K562 (cell line): Measurements from ENCODE around the gene KTN1. TPM values are rescaled to one million over a fixed set of nuclear protein-coding genes. Genes with fewer than 3 reads are reported as not detected.

Experiments
- ATAC-seq: fragments of 200-7000 bp; cut with Tn5 transposase; 3 replicates; pipeline ENCODE4 v1.9.1; 2020; ENCODE audit warnings: moderate library complexity
- BruUV-seq: library from RNA; stranded (reverse); fragments of 400-500 nt; replicated peaks from 2 replicates; lab custom pipeline; 2021; lab: Mats Ljungman, UMichigan
- CTCF ChIA-PET: fragments of 300-600 bp; formaldehyde crosslinking; extraction: SDS; loops from one replicate; lab custom pipeline; 2021; ENCODE audit warnings: low intra/inter-chr PET ratio; lab: Yijun Ruan, JAX
- POLR2A ChIA-PET: fragments of 300-600, 350-650 bp; sonication (Branson Sonifier 250); formaldehyde crosslinking; extraction: SDS; loops from one replicate; lab custom pipeline; 2021; ENCODE audit warnings: antibody characterized with exemption, inconsistent platforms; lab: Yijun Ruan, JAX
- DNase-seq, 4 experiments: peaks; one replicate each; pipeline versions ENCODE4 v3.0.0 to v3.0.0-alpha.2; 2011 to 2018; ENCODE audit warnings: low spot score in 3 of 4, mixed read lengths in 3 of 4; ENCODE audit errors: extremely low read depth in 1 of 4
- FAIRE-seq: peaks from 2 replicates; lab custom pipeline; 2011; peaks lifted over from hg19 to GRCh38; lab: Jason Lieb, UNC
- H2AFZ ChIP-seq: 2 replicates; pipeline ENCODE4 v1.6.0; 2011; ENCODE audit warnings: low read depth, low read length, control low read depth, inconsistent platforms
- H3K27ac ChIP-seq: fragments of 200-600 bp; 3 replicates; pipeline ENCODE4 v1.8.0; 2011; ENCODE audit warnings: low read depth, mild to moderate bottlenecking, control low read depth, inconsistent platforms, low read length, moderate library complexity, mixed read lengths; ENCODE audit errors: extremely low read depth
- H3K27me3 ChIP-seq, 2 experiments: fragments of 300-600 bp in 1 of 2; 2 replicates in 1 of 2; 3 replicates in 1 of 2; pipeline versions ENCODE4 v1.6.0 to v1.8.0; 2011; ENCODE audit warnings: inconsistent platforms in 2 of 2, low read length in 2 of 2, mild to moderate bottlenecking in 1 of 2, mixed read lengths in 1 of 2, moderate library complexity in 1 of 2; ENCODE audit not compliant: control insufficient read depth in 2 of 2, insufficient read depth in 2 of 2
- H3K36me3 ChIP-seq: fragments of 300-600 bp; 3 replicates; pipeline ENCODE4 v1.8.0; 2011; ENCODE audit warnings: mild to moderate bottlenecking, low read length, inconsistent platforms; ENCODE audit not compliant: control insufficient read depth, insufficient read depth
- H3K4me1 ChIP-seq, 2 experiments: fragments of 200-600 bp in 1 of 2; replicated peaks in 1 of 2; 2 replicates in 1 of 2; 3 replicates in 1 of 2; pipeline versions ENCODE4 v1.5.1 to v1.8.0; 2011; ENCODE audit warnings: inconsistent platforms in 2 of 2, low read length in 2 of 2, mild to moderate bottlenecking in 1 of 2, mixed read lengths in 1 of 2, moderate library complexity in 1 of 2; ENCODE audit not compliant: control insufficient read depth in 2 of 2, insufficient read depth in 2 of 2
- H3K4me2 ChIP-seq: 2 replicates; pipeline ENCODE4 v1.6.1; 2011; ENCODE audit warnings: low read length, control low read depth, inconsistent platforms, mixed read lengths; ENCODE audit not compliant: insufficient read depth
- H3K4me3 ChIP-seq: fragments of 200-600 bp; sonication (generic), shearing (Covaris generic); 2 replicates; pipeline ENCODE4 v1.5.1; 2016; ENCODE audit warnings: control low read depth, inconsistent platforms
- H3K79me2 ChIP-seq: fragments of 200-600 bp; 3 replicates; pipeline ENCODE4 v1.8.0; 2011; ENCODE audit warnings: low read length, inconsistent platforms; ENCODE audit not compliant: control insufficient read depth, insufficient read depth
- H3K9ac ChIP-seq, 2 experiments: 2 replicates each; pipeline versions ENCODE4 v1.6.0 to v1.6.1; 2011; ENCODE audit warnings: low read depth in 2 of 2, low read length in 2 of 2, control low read depth in 1 of 2, inconsistent platforms in 1 of 2, mild to moderate bottlenecking in 1 of 2, mixed read lengths in 1 of 2; ENCODE audit not compliant: insufficient read depth in 1 of 2
- H3K9me1 ChIP-seq: one replicate; pipeline ENCODE4 v1.6.0; 2011; ENCODE audit warnings: inconsistent platforms, mild to moderate bottlenecking, low read length, moderate library complexity; ENCODE audit not compliant: control insufficient read depth, insufficient read depth
- H3K9me3 ChIP-seq: replicated peaks from 2 replicates; pipeline ENCODE4 v1.5.1; 2011; ENCODE audit warnings: low read depth, low read length, inconsistent platforms; ENCODE audit not compliant: control insufficient read depth, insufficient read depth
- H4K20me1 ChIP-seq: replicated peaks from 2 replicates; pipeline ENCODE4 v1.6.1; 2011; ENCODE audit warnings: low read length, inconsistent platforms, mixed read lengths; ENCODE audit not compliant: control insufficient read depth, insufficient read depth
- RBM22 ChIP-seq: fragments of 200-400 bp; formaldehyde crosslinking; IDR thresholded peaks from 2 replicates; pipeline ENCODE4 v1.6.1; 2018; ENCODE audit warnings: low read length, low read depth; ENCODE audit not compliant: poor library complexity, severe bottlenecking
- RUNX1 ChIP-seq: sonication (generic); IDR thresholded peaks from 2 replicates; pipeline ENCODE4 v1.6.1; 2016; ENCODE audit warnings: antibody characterized with exemption, low read depth
- TCFL5 ChIP-seq: fragments of 250-450 bp; sonication (Bioruptor Pico); conservative IDR thresholded peaks from 2 replicates; pipeline ENCODE4 v1.6.1; 2021; ENCODE audit warnings: mild to moderate bottlenecking, moderate library complexity, matching md5 sums
- WGBS: fragments of 100-300 bp; shearing (Covaris generic); methylation state at CpG from one replicate; pipeline ENCODE4 v1.1.6; 2016; ENCODE audit warnings: low coverage, mixed read lengths; ENCODE audit not compliant: insufficient coverage; ENCODE audit errors: missing lambda C conversion rate; 5-methylcytosine and 5-hydroxymethylcytosine counted together
- in situ Hi-C: fragments of 300-500 bp; cut with MboI; formaldehyde crosslinking; loops from 4 replicates; pipeline ENCODE4 v1.15.0; 2018; ENCODE audit warnings: inconsistent platforms, mixed read lengths
- intact Hi-C: fragments of 100-400 bp; cut with micrococcal nuclease; formaldehyde crosslinking; loops from 2 replicates; pipeline ENCODE4 v1.14.2; 2022
- polyA plus RNA-seq, 8 experiments: library from polyadenylated mRNA; depleted of rRNA in 4 of 8; stranded (reverse) in 5 of 8; unstranded in 3 of 8; fragments of >200 nt; fragmentation: Nextera tagmentation in 2 of 8; fragmentation: Illumina TruSeq in 1 of 8; extraction: Ambion mirVana in 2 of 8; extraction: Trizol in 1 of 8; gene quantifications; 2 replicates each; pipeline versions ENCODE4 v1.2.1 to v1.2.3, GENCODE V29; 2011 to 2014; ENCODE audit warnings: inconsistent platforms in 1 of 8, missing spikeins in 1 of 8
- total RNA-seq, 7 experiments: library from RNA; depleted of rRNA in 6 of 7; stranded (reverse); fragments of >200 nt in 6 of 7; fragmentation: Illumina TruSeq in 2 of 7; extraction: Trizol in 2 of 7; gene quantifications; 2 replicates each; pipeline versions ENCODE4 v1.2.1 to v1.2.3, GENCODE V29; 2011 to 2021; ENCODE audit warnings: low replicate concordance in 1 of 7
- TF ChIP-seq, protein P1 (sequence below): IDR thresholded peaks from 2 replicates; pipeline ENCODE4 v1.6.1; 2016; ENCODE audit warnings: missing genetic modification characterization, missing compliant biosample characterization
- TF ChIP-seq, protein P2 (sequence below): sonication (generic); formaldehyde crosslinking; IDR thresholded peaks from 2 replicates; pipeline ENCODE4 v1.8.1; 2023; ENCODE audit warnings: mild to moderate bottlenecking, missing genetic modification reagents
- TF ChIP-seq, protein P3 (sequence below), 2 experiments: fragments of 450-650 bp in 1 of 2; sonication (generic) in 1 of 2; formaldehyde crosslinking in 1 of 2; IDR thresholded peaks in 1 of 2; conservative IDR thresholded peaks in 1 of 2; 2 replicates each; pipeline versions ENCODE4 v1.6.1 to v1.8.1; 2016 to 2023; ENCODE audit warnings: mild to moderate bottlenecking in 2 of 2, moderate library complexity in 2 of 2, inconsistent platforms in 1 of 2, missing genetic modification reagents in 1 of 2

KTN1 gene
- total and polyA plus RNA-seq, 9 of the 15 experiments (the other 6 are each of a cell fraction or from before 2014, with no cell fraction given): 34.8 to 120 (median 63.6) TPM

DNA sequence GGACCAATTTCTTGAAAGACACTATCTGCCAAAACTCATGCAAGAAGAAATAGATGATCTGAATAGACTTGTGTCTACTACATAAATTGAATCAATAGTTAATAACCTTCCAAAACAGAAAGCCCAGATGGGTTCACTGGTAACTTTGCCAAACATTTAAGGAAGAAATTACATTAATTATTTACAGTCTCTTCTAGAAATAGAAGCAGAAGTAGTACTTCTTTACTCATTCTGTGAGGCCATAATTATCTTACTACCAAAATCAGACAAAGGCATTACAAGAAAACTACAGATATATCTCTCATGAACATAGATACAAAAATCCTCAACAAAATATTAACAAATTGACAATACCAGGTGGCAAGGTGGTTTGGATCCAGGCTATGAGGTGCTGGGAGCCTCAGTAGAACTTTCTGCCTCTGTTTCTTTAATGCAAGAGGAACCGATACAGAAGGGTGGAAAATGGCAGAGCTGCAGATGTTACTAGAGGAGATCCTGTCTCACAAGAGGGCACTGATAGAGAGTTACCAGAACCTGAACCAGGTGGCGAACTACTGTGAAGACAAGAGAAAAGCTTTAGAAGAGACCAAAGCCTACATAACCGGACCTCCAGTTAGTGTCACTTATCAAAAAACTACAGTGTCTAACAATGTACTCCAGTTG lies 33.7 kb upstream of the KTN1 start:
- no peak for TF ChIP-seq RUNX1
- TF ChIP-seq, protein P1, sequence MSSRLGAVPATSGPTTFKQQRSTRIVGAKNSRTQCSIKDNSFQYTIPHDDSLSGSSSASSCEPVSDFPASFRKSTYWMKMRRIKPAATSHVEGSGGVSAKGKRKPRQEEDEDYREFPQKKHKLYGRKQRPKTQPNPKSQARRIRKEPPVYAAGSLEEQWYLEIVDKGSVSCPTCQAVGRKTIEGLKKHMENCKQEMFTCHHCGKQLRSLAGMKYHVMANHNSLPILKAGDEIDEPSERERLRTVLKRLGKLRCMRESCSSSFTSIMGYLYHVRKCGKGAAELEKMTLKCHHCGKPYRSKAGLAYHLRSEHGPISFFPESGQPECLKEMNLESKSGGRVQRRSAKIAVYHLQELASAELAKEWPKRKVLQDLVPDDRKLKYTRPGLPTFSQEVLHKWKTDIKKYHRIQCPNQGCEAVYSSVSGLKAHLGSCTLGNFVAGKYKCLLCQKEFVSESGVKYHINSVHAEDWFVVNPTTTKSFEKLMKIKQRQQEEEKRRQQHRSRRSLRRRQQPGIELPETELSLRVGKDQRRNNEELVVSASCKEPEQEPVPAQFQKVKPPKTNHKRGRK (tag): no peak
- TF ChIP-seq, protein P2, sequence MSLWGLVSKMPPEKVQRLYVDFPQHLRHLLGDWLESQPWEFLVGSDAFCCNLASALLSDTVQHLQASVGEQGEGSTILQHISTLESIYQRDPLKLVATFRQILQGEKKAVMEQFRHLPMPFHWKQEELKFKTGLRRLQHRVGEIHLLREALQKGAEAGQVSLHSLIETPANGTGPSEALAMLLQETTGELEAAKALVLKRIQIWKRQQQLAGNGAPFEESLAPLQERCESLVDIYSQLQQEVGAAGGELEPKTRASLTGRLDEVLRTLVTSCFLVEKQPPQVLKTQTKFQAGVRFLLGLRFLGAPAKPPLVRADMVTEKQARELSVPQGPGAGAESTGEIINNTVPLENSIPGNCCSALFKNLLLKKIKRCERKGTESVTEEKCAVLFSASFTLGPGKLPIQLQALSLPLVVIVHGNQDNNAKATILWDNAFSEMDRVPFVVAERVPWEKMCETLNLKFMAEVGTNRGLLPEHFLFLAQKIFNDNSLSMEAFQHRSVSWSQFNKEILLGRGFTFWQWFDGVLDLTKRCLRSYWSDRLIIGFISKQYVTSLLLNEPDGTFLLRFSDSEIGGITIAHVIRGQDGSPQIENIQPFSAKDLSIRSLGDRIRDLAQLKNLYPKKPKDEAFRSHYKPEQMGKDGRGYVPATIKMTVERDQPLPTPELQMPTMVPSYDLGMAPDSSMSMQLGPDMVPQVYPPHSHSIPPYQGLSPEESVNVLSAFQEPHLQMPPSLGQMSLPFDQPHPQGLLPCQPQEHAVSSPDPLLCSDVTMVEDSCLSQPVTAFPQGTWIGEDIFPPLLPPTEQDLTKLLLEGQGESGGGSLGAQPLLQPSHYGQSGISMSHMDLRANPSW (CRISPR knock-in tag): no peak
- TF ChIP-seq, protein P3, sequence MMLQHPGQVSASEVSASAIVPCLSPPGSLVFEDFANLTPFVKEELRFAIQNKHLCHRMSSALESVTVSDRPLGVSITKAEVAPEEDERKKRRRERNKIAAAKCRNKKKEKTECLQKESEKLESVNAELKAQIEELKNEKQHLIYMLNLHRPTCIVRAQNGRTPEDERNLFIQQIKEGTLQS (IDR thresholded peaks at IDR 0.05): no peak
- TF ChIP-seq, protein P3 (CRISPR knock-in tag; conservative IDR thresholded peaks at IDR 0.05): no peak
- no peak for TF ChIP-seq TCFL5 (CRISPR knock-in tag)
- TF ChIP-seq RBM22: no peak
- WGBS: 90% methylated on average over 3 of the region's 3 CpGs
- no peaks in the 10 kb centered on the region for H4K20me1 ChIP-seq
- no TSS peak for BruUV-seq
- FAIRE-seq: no peak
- POLR2A ChIA-PET: interaction anchor here (1.2 kb wide), 1 partner anchor 16 kb away, joined by 4 read pairs; no protein-coding TSS in a partner anchor
- H3K9me1 ChIP-seq: no peaks in the 10 kb centered on the region
- H3K4me1 ChIP-seq: no peaks in the 10 kb centered on the region
- no peak overlapping the region for H3K9ac ChIP-seq
- no peak overlapping the region for H3K4me2 ChIP-seq
- in situ Hi-C loops: no loop called here
- no peak overlapping the region for H2AFZ ChIP-seq
- H3K27ac ChIP-seq: no peak overlapping the region
- no peaks in the 10 kb centered on the region for H3K79me2 ChIP-seq
- H3K36me3 ChIP-seq: no peaks in the 10 kb centered on the region
- no peak for DNase-seq
- ATAC-seq: no peak
- CTCF ChIA-PET: no interaction called here
- no peaks in the 10 kb centered on the region for H3K27me3 ChIP-seq
- H3K9me3 ChIP-seq: no peaks in the 10 kb centered on the region
- intact Hi-C loops: no loop called here
- H3K4me3 ChIP-seq: no peak overlapping the region
